GM19025 (cell line): ENCODE results near the gene TMEM106B.

Experiments used
- ATAC-seq: cut with Tn5 transposase; IDR thresholded peaks from one replicate; pipeline ENCODE4 v1.9.1; 2021; ENCODE audit warnings: mild to moderate bottlenecking, low read depth, moderate library complexity; ENCODE audit not compliant: unreplicated experiment

Gene TMEM106B

DNA sequence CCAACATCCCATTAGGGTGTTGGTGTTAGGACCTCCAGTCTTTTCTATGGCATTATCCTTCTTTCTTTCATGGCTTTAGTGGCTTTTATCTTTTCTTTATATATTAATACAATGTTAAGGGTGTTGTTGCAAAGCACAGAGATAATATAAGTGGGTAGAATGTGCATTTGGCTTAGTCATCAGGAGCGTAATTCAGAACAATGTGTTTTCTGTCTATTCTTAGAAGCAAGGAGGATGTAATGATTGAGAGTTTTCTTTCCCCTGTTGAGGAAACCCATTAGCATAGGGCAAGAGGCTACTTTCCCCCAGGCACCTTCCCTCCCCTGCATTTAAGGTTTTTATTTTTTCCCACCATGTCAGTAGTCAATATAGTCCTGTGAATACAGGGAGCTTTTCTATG is 79.7 kb downstream of the TMEM106B start:
- ATAC-seq = no peak

- no peak for ATAC-seq
Observed at GRCh38 chr7:12291870-12292269, 80.8 kb downstream of the TMEM106B start.
